ENCODE data around the gene GPC6. TPM values are rescaled to one million over a fixed set of nuclear protein-coding genes. Genes with fewer than 3 reads are reported as not detected.

Gene GPC6
- total RNA-seq, 1 experiment from 2014 or later, result 0.22 TPM

DNA sequence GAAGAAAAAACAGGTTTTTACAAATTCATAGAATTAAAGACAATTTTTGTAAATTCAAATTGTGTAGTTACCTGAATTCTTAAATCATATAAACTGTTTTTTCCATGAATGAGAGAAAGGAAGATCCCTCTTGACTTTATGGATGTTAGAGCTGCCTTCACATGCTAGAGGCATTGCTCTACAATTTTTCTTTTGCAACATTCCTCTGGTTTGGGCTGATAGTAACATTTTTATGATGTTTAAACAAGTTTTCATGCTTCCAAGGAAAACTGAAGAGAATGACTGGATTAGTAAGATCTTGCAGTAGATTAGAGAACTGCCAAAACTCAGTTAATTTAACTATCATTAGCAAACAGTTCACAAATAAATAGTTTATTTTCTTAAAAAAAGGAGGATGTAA, 250.6 kb downstream of the GPC6 start:
- intact Hi-C loops (cut with micrococcal nuclease), result no loop called here
- TF ChIP-seq ELF1 (IDR thresholded peaks at IDR 0.05; ENCODE audit: borderline replicate concordance, low read depth) (no peak), POLR2A (IDR thresholded peaks at IDR 0.05; ENCODE audit: borderline replicate concordance, extremely low read depth, insufficient read depth, insufficient read length) (no peak), ZFX (IDR thresholded peaks at IDR 0.05) (no peak), POLR2AphosphoS5 (IDR thresholded peaks at IDR 0.05; ENCODE audit: low read depth, low read length) (no peak), YY1 (IDR thresholded peaks at IDR 0.05; ENCODE audit: extremely low read depth, insufficient replicate concordance, low read depth, low read length) (no peak), CBX3 (IDR thresholded peaks at IDR 0.05; ENCODE audit: low read depth) (no peak), SRF (IDR thresholded peaks at IDR 0.05; ENCODE audit: low read depth) (no peak), SIN3A (IDR thresholded peaks at IDR 0.05; ENCODE audit: low read depth) (no peak), TCF7L2 (IDR thresholded peaks at IDR 0.05; ENCODE audit: borderline replicate concordance, extremely low read depth, insufficient read depth, insufficient read length) (no peak), JUND (IDR thresholded peaks at IDR 0.05) (no peak), CEBPB (IDR thresholded peaks at IDR 0.05; ENCODE audit: low read depth) (no peak), EGR1 (IDR thresholded peaks at IDR 0.05; ENCODE audit: low read depth) (no peak), FOSL1 (IDR thresholded peaks at IDR 0.05; ENCODE audit: low read depth) (no peak)
- TF ChIP-seq, protein P1, sequence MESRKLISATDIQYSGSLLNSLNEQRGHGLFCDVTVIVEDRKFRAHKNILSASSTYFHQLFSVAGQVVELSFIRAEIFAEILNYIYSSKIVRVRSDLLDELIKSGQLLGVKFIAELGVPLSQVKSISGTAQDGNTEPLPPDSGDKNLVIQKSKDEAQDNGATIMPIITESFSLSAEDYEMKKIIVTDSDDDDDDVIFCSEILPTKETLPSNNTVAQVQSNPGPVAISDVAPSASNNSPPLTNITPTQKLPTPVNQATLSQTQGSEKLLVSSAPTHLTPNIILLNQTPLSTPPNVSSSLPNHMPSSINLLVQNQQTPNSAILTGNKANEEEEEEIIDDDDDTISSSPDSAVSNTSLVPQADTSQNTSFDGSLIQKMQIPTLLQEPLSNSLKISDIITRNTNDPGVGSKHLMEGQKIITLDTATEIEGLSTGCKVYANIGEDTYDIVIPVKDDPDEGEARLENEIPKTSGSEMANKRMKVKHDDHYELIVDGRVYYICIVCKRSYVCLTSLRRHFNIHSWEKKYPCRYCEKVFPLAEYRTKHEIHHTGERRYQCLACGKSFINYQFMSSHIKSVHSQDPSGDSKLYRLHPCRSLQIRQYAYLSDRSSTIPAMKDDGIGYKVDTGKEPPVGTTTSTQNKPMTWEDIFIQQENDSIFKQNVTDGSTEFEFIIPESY (IDR thresholded peaks at IDR 0.05; ENCODE audit: extremely low read depth, insufficient replicate concordance, low read length), result no peak
- TF ChIP-seq, protein P2, sequence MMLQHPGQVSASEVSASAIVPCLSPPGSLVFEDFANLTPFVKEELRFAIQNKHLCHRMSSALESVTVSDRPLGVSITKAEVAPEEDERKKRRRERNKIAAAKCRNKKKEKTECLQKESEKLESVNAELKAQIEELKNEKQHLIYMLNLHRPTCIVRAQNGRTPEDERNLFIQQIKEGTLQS (IDR thresholded peaks at IDR 0.05), result no peak
- TF ChIP-seq, protein P3, sequence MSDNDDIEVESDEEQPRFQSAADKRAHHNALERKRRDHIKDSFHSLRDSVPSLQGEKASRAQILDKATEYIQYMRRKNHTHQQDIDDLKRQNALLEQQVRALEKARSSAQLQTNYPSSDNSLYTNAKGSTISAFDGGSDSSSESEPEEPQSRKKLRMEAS (IDR thresholded peaks at IDR 0.05), result no peak
- TF ChIP-seq, protein P4, sequence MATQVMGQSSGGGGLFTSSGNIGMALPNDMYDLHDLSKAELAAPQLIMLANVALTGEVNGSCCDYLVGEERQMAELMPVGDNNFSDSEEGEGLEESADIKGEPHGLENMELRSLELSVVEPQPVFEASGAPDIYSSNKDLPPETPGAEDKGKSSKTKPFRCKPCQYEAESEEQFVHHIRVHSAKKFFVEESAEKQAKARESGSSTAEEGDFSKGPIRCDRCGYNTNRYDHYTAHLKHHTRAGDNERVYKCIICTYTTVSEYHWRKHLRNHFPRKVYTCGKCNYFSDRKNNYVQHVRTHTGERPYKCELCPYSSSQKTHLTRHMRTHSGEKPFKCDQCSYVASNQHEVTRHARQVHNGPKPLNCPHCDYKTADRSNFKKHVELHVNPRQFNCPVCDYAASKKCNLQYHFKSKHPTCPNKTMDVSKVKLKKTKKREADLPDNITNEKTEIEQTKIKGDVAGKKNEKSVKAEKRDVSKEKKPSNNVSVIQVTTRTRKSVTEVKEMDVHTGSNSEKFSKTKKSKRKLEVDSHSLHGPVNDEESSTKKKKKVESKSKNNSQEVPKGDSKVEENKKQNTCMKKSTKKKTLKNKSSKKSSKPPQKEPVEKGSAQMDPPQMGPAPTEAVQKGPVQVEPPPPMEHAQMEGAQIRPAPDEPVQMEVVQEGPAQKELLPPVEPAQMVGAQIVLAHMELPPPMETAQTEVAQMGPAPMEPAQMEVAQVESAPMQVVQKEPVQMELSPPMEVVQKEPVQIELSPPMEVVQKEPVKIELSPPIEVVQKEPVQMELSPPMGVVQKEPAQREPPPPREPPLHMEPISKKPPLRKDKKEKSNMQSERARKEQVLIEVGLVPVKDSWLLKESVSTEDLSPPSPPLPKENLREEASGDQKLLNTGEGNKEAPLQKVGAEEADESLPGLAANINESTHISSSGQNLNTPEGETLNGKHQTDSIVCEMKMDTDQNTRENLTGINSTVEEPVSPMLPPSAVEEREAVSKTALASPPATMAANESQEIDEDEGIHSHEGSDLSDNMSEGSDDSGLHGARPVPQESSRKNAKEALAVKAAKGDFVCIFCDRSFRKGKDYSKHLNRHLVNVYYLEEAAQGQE (IDR thresholded peaks at IDR 0.05; ENCODE audit: low read depth), result no peak
- TF ChIP-seq, protein P5, sequence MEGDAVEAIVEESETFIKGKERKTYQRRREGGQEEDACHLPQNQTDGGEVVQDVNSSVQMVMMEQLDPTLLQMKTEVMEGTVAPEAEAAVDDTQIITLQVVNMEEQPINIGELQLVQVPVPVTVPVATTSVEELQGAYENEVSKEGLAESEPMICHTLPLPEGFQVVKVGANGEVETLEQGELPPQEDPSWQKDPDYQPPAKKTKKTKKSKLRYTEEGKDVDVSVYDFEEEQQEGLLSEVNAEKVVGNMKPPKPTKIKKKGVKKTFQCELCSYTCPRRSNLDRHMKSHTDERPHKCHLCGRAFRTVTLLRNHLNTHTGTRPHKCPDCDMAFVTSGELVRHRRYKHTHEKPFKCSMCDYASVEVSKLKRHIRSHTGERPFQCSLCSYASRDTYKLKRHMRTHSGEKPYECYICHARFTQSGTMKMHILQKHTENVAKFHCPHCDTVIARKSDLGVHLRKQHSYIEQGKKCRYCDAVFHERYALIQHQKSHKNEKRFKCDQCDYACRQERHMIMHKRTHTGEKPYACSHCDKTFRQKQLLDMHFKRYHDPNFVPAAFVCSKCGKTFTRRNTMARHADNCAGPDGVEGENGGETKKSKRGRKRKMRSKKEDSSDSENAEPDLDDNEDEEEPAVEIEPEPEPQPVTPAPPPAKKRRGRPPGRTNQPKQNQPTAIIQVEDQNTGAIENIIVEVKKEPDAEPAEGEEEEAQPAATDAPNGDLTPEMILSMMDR (IDR thresholded peaks at IDR 0.05 in 2 of 3, conservative IDR thresholded peaks at IDR 0.05 in 1 of 3; ENCODE audit: borderline replicate concordance in 1 of 3, insufficient read depth in 1 of 3, low read depth in 2 of 3, low read length in 2 of 3), result no peak
- Histone ChIP-seq H3K4me1 (ENCODE audit: control insufficient read depth in 1 of 2, insufficient read depth in 2 of 2, low read length in 2 of 2) (no peaks in the 10 kb centered on the region), H3K9me2 (ENCODE audit: insufficient read depth) (no peaks in the 10 kb centered on the region), H3K27me3 (ENCODE audit: insufficient read depth, low read length) (no peaks in the 10 kb centered on the region), H3K9me3 (ENCODE audit: control insufficient read depth in 1 of 2, insufficient read depth in 1 of 2, low read depth in 1 of 2, low read length in 2 of 2) (peaks cover 21 to 23% of the 10 kb centered on the region in 2 experiments; a peak in 2 of 4 replicates), H3K27ac (ENCODE audit: low read depth, low read length) (no peak overlapping the region), H3K4me3 (replicated peaks in 1 of 2; ENCODE audit: low read depth in 1 of 2, low read length in 2 of 2) (no peak overlapping the region), H4K20me1 (ENCODE audit: insufficient read depth) (no peaks in the 10 kb centered on the region), H3K36me3 (ENCODE audit: control insufficient read depth in 1 of 2, insufficient read depth in 2 of 2, low read length in 2 of 2) (no peaks in the 10 kb centered on the region), H3K79me2 (ENCODE audit: insufficient read depth, low read length) (no peaks in the 10 kb centered on the region), H3K4me2 (ENCODE audit: low read length) (no peak overlapping the region), H3K9ac (ENCODE audit: low read length) (no peak overlapping the region), H2AFZ (ENCODE audit: low read depth, low read length, poor library complexity, severe bottlenecking) (no peak overlapping the region)
- no TSS peak for BruUV-seq (replicated peaks)
- ATAC-seq (no peak), DNase-seq (ENCODE audit: low read depth, low spot score) (no peak)
- ChIA-PET CTCF (no interaction called here), POLR2A (no interaction called here), RAD21 (ENCODE audit: low non-redundant PET in 1 of 2, low total read pairs in 2 of 2, uncharacterized antibody in 2 of 2, unreplicated experiment in 2 of 2) (no interaction called here)
